PC-3 (cell line): ENCODE data around the gene ZNF423.

ENCODE experiments used
- CTCF ChIP-seq: fragments of 300-600 bp; sonication (generic); conservative IDR thresholded peaks from 2 replicates; pipeline ENCODE4 v1.5.1; 2017; ENCODE audit warnings: antibody characterized with exemption, low read depth, mild to moderate bottlenecking, low read length
- EZH2 ChIP-seq: fragments of 300-600 bp; sonication (generic); IDR thresholded peaks from one replicate; pipeline ENCODE4 v1.6.1; 2017; ENCODE audit warnings: antibody characterized with exemption, mild to moderate bottlenecking, low read length; ENCODE audit not compliant: unreplicated experiment

- TF ChIP-seq EZH2 (no peak), CTCF (no peak)
These were observed 17.4 kb downstream of the ZNF423 start for GRCh38 chr16:49838441-49839016.
